Lower lobe of right lung (tissue), 2 donors: ENCODE measurements around the gene DKK3. TPM values are rescaled to one million over a fixed set of nuclear protein-coding genes. Genes with fewer than 3 reads are reported as not detected.

Experiments used
- ATAC-seq, 2 donors: fragments of 200-7000 bp; cut with Tn5 transposase; one replicate each; pipeline ENCODE4 v1.9.1; 2020 to 2022; ENCODE audit warnings: mild to moderate bottlenecking in 2 of 2, moderate library complexity in 2 of 2
- DNase-seq: peaks from one replicate; pipeline ENCODE4 v3.0.0-alpha.2; 2020
- H3K27ac ChIP-seq: fragments of 200-600 bp; one replicate; pipeline ENCODE4 v1.8.0; 2022
- H3K27me3 ChIP-seq: fragments of 200-600 bp; one replicate; pipeline ENCODE4 v1.8.0; 2022; ENCODE audit warnings: low read depth
- H3K36me3 ChIP-seq: fragments of 200-600 bp; one replicate; pipeline ENCODE4 v1.8.0; 2022; ENCODE audit warnings: mild to moderate bottlenecking
- H3K4me1 ChIP-seq: fragments of 200-600 bp; one replicate; pipeline ENCODE4 v1.8.0; 2022
- H3K4me3 ChIP-seq: fragments of 200-600 bp; one replicate; pipeline ENCODE4 v1.8.0; 2022; ENCODE audit warnings: mild to moderate bottlenecking
- H3K9me3 ChIP-seq: fragments of 200-600 bp; one replicate; pipeline ENCODE4 v1.8.0; 2022
- CTCF ChIP-seq: fragments of 200-600 bp; IDR thresholded peaks from one replicate; pipeline ENCODE4 v1.8.0; 2022; ENCODE audit warnings: antibody characterized with exemption, mild to moderate bottlenecking
- intact Hi-C: fragments of 100-400 bp; cut with DNase I; formaldehyde crosslinking; loops from one replicate; pipeline ENCODE4 v1.11.0; 2022
- total RNA-seq: library from RNA; stranded (reverse); fragmentation: NEBNext Ultra II Directional; extraction: Animal tissue kit (Norgen Biotek cat#: 25700); gene quantifications from one replicate; pipeline ENCODE4 v1.2.1, GENCODE V29; 2021
- donor health status: DM: no; HTN: yes; CAD: no; lungs with severe emphysema.

Gene DKK3
- total RNA-seq, 1 donor from 2014 or later: 111 TPM

GRCh38 chr11:12032968-12033367, 24.5 kb upstream of the DKK3 start:
- H3K27me3 ChIP-seq: no peaks in the 10 kb centered on the region
- H3K4me3 ChIP-seq: no peak overlapping the region
- H3K36me3 ChIP-seq: no peaks in the 10 kb centered on the region
- TF ChIP-seq CTCF: no peak
- DNase-seq (no peak), ATAC-seq (no peak)
- no peaks in the 10 kb centered on the region for H3K9me3 ChIP-seq
- no peaks in the 10 kb centered on the region for H3K4me1 ChIP-seq
- H3K27ac ChIP-seq: no peak overlapping the region
- intact Hi-C loops: no loop called here

GRCh38 chr11:12031856-12032544, 23.6 kb upstream of the DKK3 start:
- Histone ChIP-seq H3K9me3 (no peaks in the 10 kb centered on the region), H3K4me1 (no peaks in the 10 kb centered on the region), H3K36me3 (no peaks in the 10 kb centered on the region), H3K27ac (no peak overlapping the region), H3K4me3 (no peak overlapping the region), H3K27me3 (no peaks in the 10 kb centered on the region)
- ATAC-seq: no peak
- intact Hi-C loops: no loop called here
- no peak for TF ChIP-seq CTCF
- DNase-seq: no peak

GRCh38 chr11:12029738-12030363, 21.4 kb upstream of the DKK3 start:
- Histone ChIP-seq H3K4me1 (no peaks in the 10 kb centered on the region), H3K27me3 (no peaks in the 10 kb centered on the region), H3K4me3 (no peak overlapping the region), H3K9me3 (no peaks in the 10 kb centered on the region), H3K36me3 (no peaks in the 10 kb centered on the region), H3K27ac (no peak overlapping the region)
- DNase-seq: no peak
- intact Hi-C loops: no loop called here
- no peak for TF ChIP-seq CTCF
- no peak for ATAC-seq

GRCh38 chr11:12029119-12029518, 20.7 kb upstream of the DKK3 start:
- H3K9me3 ChIP-seq: peaks cover under 1% of the 10 kb centered on the region
- intact Hi-C loops: no loop called here
- no peak for TF ChIP-seq CTCF
- H3K36me3 ChIP-seq: no peaks in the 10 kb centered on the region
- DNase-seq (no peak), ATAC-seq (no peak)
- no peak overlapping the region for H3K27ac ChIP-seq
- H3K4me3 ChIP-seq: no peak overlapping the region
- H3K27me3 ChIP-seq: no peaks in the 10 kb centered on the region
- H3K4me1 ChIP-seq: no peaks in the 10 kb centered on the region

GRCh38 chr11:12028303-12028702, 19.9 kb upstream of the DKK3 start:
- H3K4me1 ChIP-seq: no peaks in the 10 kb centered on the region
- H3K4me3 ChIP-seq: no peak overlapping the region
- intact Hi-C loops: no loop called here
- ATAC-seq: no peak
- H3K27me3 ChIP-seq: no peaks in the 10 kb centered on the region
- no peak for TF ChIP-seq CTCF
- peaks cover 2% of the 10 kb centered on the region for H3K9me3 ChIP-seq
- H3K27ac ChIP-seq: no peak overlapping the region
- no peak for DNase-seq
- H3K36me3 ChIP-seq: no peaks in the 10 kb centered on the region
